HG03135 (cell line): ENCODE results near the gene CRY1.

Source experiments
- ATAC-seq: cut with Tn5 transposase; IDR thresholded peaks from one replicate; pipeline ENCODE4 v1.9.1; 2021; ENCODE audit warnings: mild to moderate bottlenecking, moderate library complexity; ENCODE audit not compliant: unreplicated experiment

Gene CRY1

GRCh38 chr12:107093417-107094182 lies at the start of gene CRY1:
Gene CRY1 (minus strand): TSS chr12:107093549. CDS start chr12:107092961, 588 bp downstream.
- ATAC-seq, result peak; percentile 92

GRCh38 chr12:107139787-107140186 lies 46.4 kb upstream of the CRY1 start:
- no peak for ATAC-seq

GRCh38 chr12:107138990-107139389 lies 45.6 kb upstream of the CRY1 start:
- ATAC-seq, result no peak

GRCh38 chr12:107135177-107135576 lies 41.8 kb upstream of the CRY1 start:
- no peak for ATAC-seq

- no peak for ATAC-seq
Measured at GRCh38 chr12:107134558-107134957, 41.2 kb upstream of the CRY1 start.

GRCh38 chr12:107133462-107133861 lies 40.1 kb upstream of the CRY1 start:
- ATAC-seq, result no peak

- ATAC-seq, result no peak
Measured at GRCh38 chr12:107131832-107132616, 38.7 kb upstream of the CRY1 start.

- ATAC-seq, result no peak
Measured at GRCh38 chr12:107130830-107131611, 37.7 kb upstream of the CRY1 start.

GRCh38 chr12:107129315-107129930 lies 36.1 kb upstream of the CRY1 start:
- ATAC-seq, result no peak

- no peak for ATAC-seq
Measured at GRCh38 chr12:107127482-107128430, 34.4 kb upstream of the CRY1 start.

GRCh38 chr12:107126796-107127481 lies 33.6 kb upstream of the CRY1 start:
- ATAC-seq, result no peak

GRCh38 chr12:107125833-107126232 lies 32.5 kb upstream of the CRY1 start:
- no peak for ATAC-seq

GRCh38 chr12:107122452-107122958 lies 29.2 kb upstream of the CRY1 start:
- ATAC-seq, result no peak

- ATAC-seq, result no peak
Measured at GRCh38 chr12:107119091-107119490, 25.7 kb upstream of the CRY1 start.

GRCh38 chr12:107118624-107119023 lies 25.3 kb upstream of the CRY1 start:
- ATAC-seq, result no peak

GRCh38 chr12:107115119-107115518 lies 21.8 kb upstream of the CRY1 start:
- ATAC-seq, result no peak

GRCh38 chr12:107111314-107111713 lies 18.0 kb upstream of the CRY1 start:
- ATAC-seq, result no peak

GRCh38 chr12:107109726-107110719 lies 16.7 kb upstream of the CRY1 start:
- no peak for ATAC-seq
